HG03025 (cell line): Measurements from ENCODE around the gene GPR15LG.

Source experiments
- ATAC-seq: cut with Tn5 transposase; IDR thresholded peaks from one replicate; pipeline ENCODE4 v1.9.1; 2021; ENCODE audit warnings: mild to moderate bottlenecking, moderate library complexity; ENCODE audit not compliant: unreplicated experiment, low FRiP score

The GPR15LG gene

GRCh38 chr10:84212014-84212413 lies 38.4 kb downstream of the GPR15LG start:
- ATAC-seq, result no peak

GRCh38 chr10:84213076-84213475 lies 39.5 kb downstream of the GPR15LG start:
- ATAC-seq, result no peak

- ATAC-seq, result no peak
These were observed 40.5 kb downstream of the GPR15LG start for GRCh38 chr10:84214046-84214572.

GRCh38 chr10:84214612-84215235 lies 41.1 kb downstream of the GPR15LG start:
- peak; percentile 67 for ATAC-seq

- ATAC-seq, result no peak
These were observed 43.2 kb downstream of the GPR15LG start for GRCh38 chr10:84216834-84217233.

- no peak for ATAC-seq
These were observed 44.1 kb downstream of the GPR15LG start for GRCh38 chr10:84217746-84218145.

- no peak for ATAC-seq
These were observed 48.3 kb downstream of the GPR15LG start for GRCh38 chr10:84221916-84222315.

- ATAC-seq, result no peak
These were observed 50.9 kb downstream of the GPR15LG start for GRCh38 chr10:84224411-84225028.

- no peak for ATAC-seq
These were observed 52.0 kb downstream of the GPR15LG start, which contains the start of gene LRIT2 for GRCh38 chr10:84225427-84226173. Gene LRIT2, minus strand, starts transcription at chr10:84225544. Its CDS starts 24 bp downstream, at chr10:84225520.

- ATAC-seq, result no peak
These were observed 53.0 kb downstream of the GPR15LG start for GRCh38 chr10:84226616-84227015.

GRCh38 chr10:84227810-84228209 lies 54.2 kb downstream of the GPR15LG start:
- no peak for ATAC-seq

- no peak for ATAC-seq
These were observed 56.8 kb downstream of the GPR15LG start for GRCh38 chr10:84230359-84230758.

- no peak for ATAC-seq
These were observed 58.8 kb downstream of the GPR15LG start for GRCh38 chr10:84232376-84232775.

GRCh38 chr10:84233940-84234339 lies 60.3 kb downstream of the GPR15LG start:
- no peak for ATAC-seq

GRCh38 chr10:84234479-84234878 lies 60.9 kb downstream of the GPR15LG start:
- no peak for ATAC-seq
